ENCODE measurements around the gene CEP350.

The CEP350 gene

DNA sequence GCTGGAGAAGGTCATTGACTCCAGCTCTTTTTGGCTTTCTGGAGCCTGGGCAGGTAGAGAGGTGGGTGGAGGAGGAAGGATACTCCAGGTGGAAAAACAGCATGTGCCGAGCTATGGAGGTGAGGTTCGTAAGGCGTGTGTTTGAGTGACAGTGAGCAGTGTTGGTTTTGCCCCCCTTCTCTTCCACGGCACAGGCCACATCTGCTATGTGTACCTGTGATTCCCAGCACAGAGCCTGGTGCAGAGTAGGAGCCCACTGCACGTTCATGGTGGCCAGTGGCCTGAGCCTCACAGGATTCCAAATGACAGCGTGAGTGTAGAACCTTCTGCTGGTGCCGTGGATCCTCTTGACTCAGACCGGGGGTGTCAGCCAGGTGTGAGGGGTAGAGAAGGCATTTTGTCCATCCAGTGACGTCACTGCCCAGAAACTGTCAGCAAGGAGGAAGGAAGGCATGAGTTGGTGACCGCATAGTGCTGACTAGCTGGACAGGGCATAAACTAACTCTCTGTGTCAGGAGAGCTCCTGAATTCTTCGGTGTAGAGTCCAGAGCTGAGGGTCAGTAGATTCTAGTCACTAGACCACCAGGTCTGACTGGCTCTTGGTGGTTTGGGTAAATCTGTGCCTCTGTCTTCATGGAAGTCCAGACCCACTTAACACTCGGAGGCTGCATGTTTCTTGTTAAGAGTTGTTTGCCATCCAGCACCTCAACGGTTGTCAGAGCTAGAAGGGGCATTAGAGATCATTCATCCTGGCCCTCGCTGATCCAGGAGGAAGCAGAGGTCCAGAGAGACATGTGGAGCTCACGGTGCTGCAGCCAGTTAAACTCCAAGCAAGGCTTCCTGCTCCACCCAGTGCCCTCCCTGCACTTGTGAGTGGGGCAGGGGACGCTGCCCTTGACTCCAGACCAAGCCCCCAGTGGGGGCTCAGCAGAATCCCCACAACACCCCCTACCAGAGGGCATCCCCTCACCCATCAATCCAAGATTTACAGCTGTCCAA is 203.8 kb downstream of the CEP350 start:
- no peak for DNase-seq

DNA sequence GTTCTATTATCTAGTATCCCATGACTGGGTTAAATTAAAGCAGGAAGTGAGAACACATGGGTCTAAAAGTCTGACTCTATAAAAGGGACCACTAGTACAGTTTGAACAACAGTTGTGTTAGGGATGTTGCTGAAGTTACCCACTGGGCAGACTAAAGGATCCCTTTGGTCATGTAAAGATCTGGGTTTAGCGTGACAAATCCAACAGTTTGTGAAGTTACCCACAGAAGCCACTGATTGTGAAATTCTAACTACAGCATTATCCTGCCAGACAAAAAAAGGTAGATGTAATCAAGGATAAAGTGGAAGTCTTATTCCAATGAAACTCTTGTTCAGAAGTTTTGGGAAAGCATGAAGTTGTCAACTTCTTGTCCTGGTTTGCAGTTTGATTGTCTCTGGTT is 205.7 kb downstream of the CEP350 start:
- DNase-seq, result no peak

DNA sequence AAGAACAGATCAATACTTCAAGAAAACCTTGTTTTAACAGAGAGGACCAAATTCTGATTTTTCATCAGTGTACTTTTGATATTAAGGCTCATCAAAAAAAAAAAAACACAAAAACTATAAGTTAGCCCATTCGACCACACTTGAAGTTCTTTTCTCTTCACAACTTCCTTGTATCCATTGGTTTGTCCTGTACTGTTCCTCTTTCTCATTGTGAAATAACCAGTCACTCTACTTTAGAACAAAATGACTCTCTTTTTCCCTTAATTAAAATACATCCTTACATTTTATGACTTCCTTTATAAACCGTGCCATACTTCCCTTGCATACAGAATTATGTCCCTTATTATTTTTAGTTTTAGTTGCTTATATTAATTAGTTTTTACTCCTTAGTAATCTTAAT is 208.4 kb downstream of the CEP350 start:
- DNase-seq, result no peak

Data from hematopoietic multipotent progenitor cell treated with erythropoietin and hydrocortisone succinate and interleukin-3 and kit ligand, for 8 days (in vitro differentiated cells).